Bronchial epithelial cell (primary cell): ENCODE results near the gene DUSP8. TPM values are rescaled to one million over a fixed set of nuclear protein-coding genes. Genes with fewer than 3 reads are reported as not detected.
"Not testable (repeated sequence)": the region's sequence is repeated elsewhere in the genome, so short reads cannot be mapped to it uniquely, and the experiment has no call there.

Experiments
- DNase-seq: peaks from one replicate; pipeline ENCODE4 v3.0.0-alpha.2; 2010; ENCODE audit warnings: low read depth
- FAIRE-seq: peaks from 2 replicates; lab custom pipeline; 2011; peaks lifted over from hg19 to GRCh38; lab: Jason Lieb, UNC
- H3K27me3 ChIP-seq: 2 replicates; pipeline ENCODE4 v1.5.1; 2011; ENCODE audit warnings: low read length; ENCODE audit not compliant: control insufficient read depth, insufficient read depth
- H3K36me3 ChIP-seq: 2 replicates; pipeline ENCODE4 v1.5.1; 2011; ENCODE audit warnings: low read length; ENCODE audit not compliant: control insufficient read depth, insufficient read depth
- H3K4me3 ChIP-seq: 2 replicates; pipeline ENCODE4 v1.5.1; 2011; ENCODE audit warnings: mild to moderate bottlenecking, low read depth, low read length, control low read depth
- total RNA-seq: library from RNA; depleted of rRNA; stranded (reverse); fragments of >200 nt; gene quantifications from 2 replicates; pipeline ENCODE4 v1.2.1, GENCODE V29; 2014
- TF ChIP-seq, protein P1 (sequence below): IDR thresholded peaks from 2 replicates; pipeline ENCODE4 v1.5.1; 2011; ENCODE audit warnings: mild to moderate bottlenecking, moderate library complexity, low read length, control low read depth, inconsistent platforms; ENCODE audit not compliant: insufficient read depth, severe bottlenecking

The DUSP8 gene
- total RNA-seq, 1 donor from 2014 or later: 0.26 TPM

DNA sequence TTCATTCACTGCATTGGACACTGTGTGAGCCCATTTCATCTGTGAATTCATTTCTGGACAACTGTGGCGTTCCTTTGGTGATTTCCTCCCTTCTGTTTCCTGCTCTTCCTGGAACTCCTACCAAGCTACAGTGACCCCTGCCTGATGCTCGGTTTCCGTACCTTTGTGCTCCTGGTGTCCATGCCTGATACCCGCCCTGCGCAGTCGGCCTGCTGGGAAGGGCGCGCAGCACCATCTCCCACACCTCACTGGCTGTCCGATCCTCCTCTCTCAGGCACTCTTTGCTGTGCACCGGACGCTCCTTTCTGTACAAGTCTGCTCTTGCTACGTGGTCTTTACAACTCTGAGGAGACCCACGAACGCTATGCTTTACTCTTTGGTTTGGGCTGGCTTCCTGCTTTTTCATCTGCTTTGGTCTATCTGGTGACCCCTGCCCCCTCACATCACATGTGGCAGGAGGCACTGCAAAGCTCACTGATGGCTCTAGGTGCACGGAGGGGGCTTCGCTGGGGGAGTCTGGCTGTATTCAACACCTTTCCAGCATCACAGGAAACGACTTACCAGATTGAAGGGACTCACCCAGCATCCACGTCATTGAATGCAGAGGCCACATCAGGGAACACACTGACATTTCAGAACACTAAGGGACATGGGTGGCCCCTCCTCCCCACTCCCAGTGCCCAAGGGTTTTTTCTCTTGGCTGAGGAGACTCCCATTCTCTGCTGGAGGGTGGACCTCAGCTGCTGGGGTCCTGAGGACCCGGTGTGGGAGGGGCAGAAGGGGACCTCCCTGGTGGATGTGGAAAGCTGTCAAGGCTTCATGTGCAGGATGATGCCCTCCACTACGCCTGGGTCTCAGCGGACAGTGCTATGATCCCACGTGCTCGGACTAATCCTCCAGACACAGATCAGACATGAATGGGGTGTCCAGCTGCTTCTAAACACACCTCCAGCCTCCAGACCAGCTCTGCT is 58.5 kb downstream of the DUSP8 start:
- TF ChIP-seq, protein P1, sequence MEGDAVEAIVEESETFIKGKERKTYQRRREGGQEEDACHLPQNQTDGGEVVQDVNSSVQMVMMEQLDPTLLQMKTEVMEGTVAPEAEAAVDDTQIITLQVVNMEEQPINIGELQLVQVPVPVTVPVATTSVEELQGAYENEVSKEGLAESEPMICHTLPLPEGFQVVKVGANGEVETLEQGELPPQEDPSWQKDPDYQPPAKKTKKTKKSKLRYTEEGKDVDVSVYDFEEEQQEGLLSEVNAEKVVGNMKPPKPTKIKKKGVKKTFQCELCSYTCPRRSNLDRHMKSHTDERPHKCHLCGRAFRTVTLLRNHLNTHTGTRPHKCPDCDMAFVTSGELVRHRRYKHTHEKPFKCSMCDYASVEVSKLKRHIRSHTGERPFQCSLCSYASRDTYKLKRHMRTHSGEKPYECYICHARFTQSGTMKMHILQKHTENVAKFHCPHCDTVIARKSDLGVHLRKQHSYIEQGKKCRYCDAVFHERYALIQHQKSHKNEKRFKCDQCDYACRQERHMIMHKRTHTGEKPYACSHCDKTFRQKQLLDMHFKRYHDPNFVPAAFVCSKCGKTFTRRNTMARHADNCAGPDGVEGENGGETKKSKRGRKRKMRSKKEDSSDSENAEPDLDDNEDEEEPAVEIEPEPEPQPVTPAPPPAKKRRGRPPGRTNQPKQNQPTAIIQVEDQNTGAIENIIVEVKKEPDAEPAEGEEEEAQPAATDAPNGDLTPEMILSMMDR: no peak
- DNase-seq (no peak), FAIRE-seq (no peak)
- peaks cover 4% of the 10 kb centered on the region for H3K36me3 ChIP-seq
- H3K27me3 ChIP-seq: no peaks in the 10 kb centered on the region
- no peak overlapping the region for H3K4me3 ChIP-seq

DNA sequence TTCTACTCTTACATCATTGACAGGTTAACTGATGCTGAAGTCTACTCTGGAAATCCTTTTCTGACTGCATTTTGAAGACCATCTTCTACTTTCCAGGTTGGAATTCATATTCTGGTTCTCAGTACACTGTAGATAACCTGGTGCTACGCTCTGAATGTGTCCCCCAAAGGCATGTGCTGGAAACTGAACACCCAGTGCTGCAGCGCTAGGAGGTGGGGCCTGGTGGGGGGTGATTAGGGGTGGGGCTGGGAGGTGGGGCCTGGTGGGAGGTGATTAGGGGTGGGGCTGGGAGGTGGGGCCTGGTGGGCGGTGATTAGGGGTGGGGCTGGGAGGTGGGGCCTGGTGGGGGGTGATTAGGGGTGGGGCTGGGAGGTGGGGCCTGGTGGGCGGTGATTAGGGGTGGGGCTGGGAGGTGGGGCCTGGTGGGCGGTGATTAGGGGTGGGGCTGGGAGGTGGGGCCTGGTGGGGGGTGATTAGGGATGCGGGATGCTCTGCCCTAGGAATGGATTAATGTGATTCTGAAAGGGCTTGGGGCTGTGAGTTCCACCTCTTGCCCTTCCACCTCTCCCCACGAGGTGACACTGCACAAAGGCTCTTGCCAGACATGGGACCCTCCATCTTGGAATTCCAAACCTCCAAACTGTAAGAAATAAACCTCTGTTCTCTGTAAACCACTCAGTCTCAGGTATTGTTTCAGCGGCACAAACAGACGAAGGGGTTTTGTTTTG is 59.4 kb downstream of the DUSP8 start:
- H3K27me3 ChIP-seq, H3K36me3 ChIP-seq, FAIRE-seq, H3K4me3 ChIP-seq, DNase-seq: not testable (repeated sequence)

DNA sequence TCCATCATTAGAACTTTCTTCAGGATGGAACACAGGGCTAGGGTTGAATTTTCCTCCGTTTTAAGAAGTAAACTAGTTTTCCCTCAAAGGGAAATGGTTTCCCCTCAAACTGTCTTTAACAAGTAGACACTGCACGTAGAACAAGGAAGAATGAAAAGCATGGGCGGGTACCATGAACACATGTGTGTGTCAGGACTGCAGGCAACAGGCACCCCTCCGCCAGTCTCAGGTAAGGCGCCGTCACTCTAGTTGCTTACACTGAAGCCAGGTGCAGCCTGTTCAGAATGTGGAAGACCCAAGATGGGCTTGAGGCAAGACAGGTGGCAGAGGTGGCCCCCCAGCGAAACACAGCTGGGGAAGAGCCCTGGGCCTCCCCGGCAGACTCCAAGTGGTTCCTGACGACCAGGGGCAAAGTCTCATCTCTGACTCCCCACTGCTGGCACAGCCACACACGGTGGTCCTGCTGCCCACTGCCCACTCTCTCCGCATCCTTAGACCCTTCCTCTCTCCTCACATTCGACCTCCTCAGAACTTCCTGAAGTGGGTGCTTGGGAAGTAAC is 60.1 kb downstream of the DUSP8 start:
- Histone ChIP-seq H3K27me3 (no peaks in the 10 kb centered on the region), H3K36me3 (peaks cover 4% of the 10 kb centered on the region), H3K4me3 (no peak overlapping the region)
- DNase-seq (no peak), FAIRE-seq (no peak)
- TF ChIP-seq, protein P1: no peak

DNA sequence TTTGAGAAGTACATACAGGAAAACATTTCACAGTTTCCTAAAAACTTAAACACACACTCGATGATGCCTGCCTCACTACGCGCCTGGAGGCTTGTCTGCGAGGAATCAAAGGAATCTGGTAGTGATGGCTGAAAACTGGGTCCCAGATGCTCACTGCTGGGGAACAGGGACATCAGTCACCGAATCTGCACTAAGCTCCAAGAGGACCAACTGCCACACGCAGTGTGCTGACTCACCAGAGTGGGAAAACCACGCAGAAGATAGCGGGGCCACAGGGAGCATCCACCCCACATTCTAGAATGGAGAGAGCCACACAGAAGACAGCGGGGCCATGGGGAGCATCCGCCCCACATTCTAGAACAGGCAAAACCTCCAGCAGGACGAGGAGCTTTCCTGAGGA is 61.1 kb downstream of the DUSP8 start:
- peaks cover 4% of the 10 kb centered on the region for H3K36me3 ChIP-seq
- no peak overlapping the region for H3K4me3 ChIP-seq
- no peak for DNase-seq
- no peaks in the 10 kb centered on the region for H3K27me3 ChIP-seq
- no peak for FAIRE-seq
- TF ChIP-seq, protein P1: no peak

DNA sequence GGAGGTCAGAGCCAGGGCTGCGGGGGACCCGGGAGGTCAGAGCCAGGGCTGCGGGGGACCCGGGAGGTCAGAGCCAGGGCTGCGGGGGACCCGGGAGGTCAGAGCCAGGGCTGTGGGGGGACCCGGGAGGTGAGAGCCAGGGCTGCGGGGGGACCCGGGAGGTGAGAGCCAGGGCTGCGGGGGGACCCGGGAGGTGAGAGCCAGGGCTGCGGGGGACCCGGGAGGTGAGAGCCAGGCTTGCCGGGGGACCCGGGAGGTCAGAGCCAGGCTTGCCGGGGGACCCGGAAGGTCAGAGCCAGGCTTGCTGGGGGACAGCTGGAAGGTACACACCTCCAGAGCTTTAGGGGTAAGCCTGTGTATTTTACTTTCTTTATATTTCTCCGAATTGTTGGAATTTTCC is 61.7 kb downstream of the DUSP8 start:
- not testable (repeated sequence) for FAIRE-seq, H3K36me3 ChIP-seq, H3K4me3 ChIP-seq, DNase-seq, H3K27me3 ChIP-seq

DNA sequence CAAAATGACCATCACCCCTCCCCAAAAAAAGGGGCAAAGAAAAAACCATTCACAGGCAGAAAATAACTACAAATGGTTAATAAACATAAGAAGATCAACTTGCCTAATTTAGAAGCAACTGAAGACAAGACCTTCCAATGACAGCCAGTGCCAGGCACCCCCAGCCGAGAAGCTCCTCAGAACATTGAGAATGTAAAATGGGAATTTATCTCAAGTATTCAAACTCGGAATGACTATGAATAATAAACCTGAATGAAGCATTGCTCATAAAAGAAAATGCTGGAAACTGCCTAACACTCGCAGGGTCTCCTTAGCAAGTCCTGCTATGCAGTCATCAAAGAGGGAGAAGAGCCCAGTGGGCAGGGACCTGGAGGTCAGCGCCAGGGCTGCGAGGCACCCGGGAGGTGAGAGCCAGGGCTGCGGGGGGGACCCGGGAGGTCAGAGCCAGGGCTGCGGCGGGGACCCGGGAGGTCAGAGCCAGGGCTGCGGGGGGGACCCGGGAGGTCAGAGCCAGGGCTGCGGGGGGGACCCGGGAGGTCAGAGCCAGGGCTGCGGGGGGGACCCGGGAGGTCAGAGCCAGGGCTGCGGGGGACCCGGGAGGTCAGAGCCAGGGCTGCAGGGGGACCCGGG is 62.3 kb downstream of the DUSP8 start:
- TF ChIP-seq, protein P1: no peak
- H3K4me3 ChIP-seq: no peak overlapping the region
- peaks cover 4% of the 10 kb centered on the region for H3K36me3 ChIP-seq
- DNase-seq (no peak), FAIRE-seq (no peak)
- H3K27me3 ChIP-seq: no peaks in the 10 kb centered on the region
